NCI-H345 treated with DMSO at 0.1 percent for 48 hours (cell line): ENCODE data around the gene SDK2.
"Not testable (repeated sequence)": the region's sequence is repeated elsewhere in the genome, so short reads cannot be mapped to it uniquely, and the experiment has no call there.

Experiments used
- DNase-seq: peaks from one replicate; lab custom pipeline; 2025; ENCODE audit not compliant: unreplicated experiment; lab: John Stamatoyannopoulos, UW

SDK2 gene

GRCh38 chr17:73492821-73493814 is 151.1 kb downstream of the SDK2 start:
- DNase-seq = peak; percentile 71

- no peak for DNase-seq
Observed at GRCh38 chr17:73492125-73492820, 152.0 kb downstream of the SDK2 start.

- DNase-seq = no peak
Observed at GRCh38 chr17:73491648-73492047, 152.6 kb downstream of the SDK2 start.

GRCh38 chr17:73490851-73491250 is 153.4 kb downstream of the SDK2 start:
- DNase-seq = no peak

GRCh38 chr17:73489991-73490390 is 154.3 kb downstream of the SDK2 start:
- no peak for DNase-seq

GRCh38 chr17:73489333-73489732 is 154.9 kb downstream of the SDK2 start:
- no peak for DNase-seq

- no peak for DNase-seq
Observed at GRCh38 chr17:73485130-73485529, 159.1 kb downstream of the SDK2 start.

GRCh38 chr17:73482894-73483293 is 161.4 kb downstream of the SDK2 start:
- DNase-seq = no peak

- DNase-seq = no peak
Observed at GRCh38 chr17:73482251-73482716, 162.0 kb downstream of the SDK2 start.

- no peak for DNase-seq
Observed at GRCh38 chr17:73481676-73482075, 162.6 kb downstream of the SDK2 start.

- no peak for DNase-seq
Observed at GRCh38 chr17:73480740-73481139, 163.5 kb downstream of the SDK2 start.

- no peak for DNase-seq
Observed at GRCh38 chr17:73478768-73479424, 165.3 kb downstream of the SDK2 start.

GRCh38 chr17:73478334-73478733 is 165.9 kb downstream of the SDK2 start:
- no peak for DNase-seq

- peak; percentile 37 for DNase-seq
Observed at GRCh38 chr17:73476890-73477350, 167.3 kb downstream of the SDK2 start.

- peak; percentile 30 for DNase-seq
Observed at GRCh38 chr17:73474370-73474988, 169.8 kb downstream of the SDK2 start.

- DNase-seq = not testable (repeated sequence)
Observed at GRCh38 chr17:73472715-73473114, 171.5 kb downstream of the SDK2 start.

GRCh38 chr17:73471924-73472323 is 172.3 kb downstream of the SDK2 start:
- no peak for DNase-seq

GRCh38 chr17:73470316-73470826 is 173.9 kb downstream of the SDK2 start:
- no peak for DNase-seq

- no peak for DNase-seq
Observed at GRCh38 chr17:73469311-73469710, 174.9 kb downstream of the SDK2 start.

GRCh38 chr17:73468221-73468620 is 176.0 kb downstream of the SDK2 start:
- no peak for DNase-seq

GRCh38 chr17:73467651-73468050 is 176.6 kb downstream of the SDK2 start:
- no peak for DNase-seq
